ENCODE results near the gene ST6GALNAC2.
"Not testable (repeated sequence)": the region's sequence is repeated elsewhere in the genome, so short reads cannot be mapped to it uniquely, and the experiment has no call there.

Gene ST6GALNAC2

DNA sequence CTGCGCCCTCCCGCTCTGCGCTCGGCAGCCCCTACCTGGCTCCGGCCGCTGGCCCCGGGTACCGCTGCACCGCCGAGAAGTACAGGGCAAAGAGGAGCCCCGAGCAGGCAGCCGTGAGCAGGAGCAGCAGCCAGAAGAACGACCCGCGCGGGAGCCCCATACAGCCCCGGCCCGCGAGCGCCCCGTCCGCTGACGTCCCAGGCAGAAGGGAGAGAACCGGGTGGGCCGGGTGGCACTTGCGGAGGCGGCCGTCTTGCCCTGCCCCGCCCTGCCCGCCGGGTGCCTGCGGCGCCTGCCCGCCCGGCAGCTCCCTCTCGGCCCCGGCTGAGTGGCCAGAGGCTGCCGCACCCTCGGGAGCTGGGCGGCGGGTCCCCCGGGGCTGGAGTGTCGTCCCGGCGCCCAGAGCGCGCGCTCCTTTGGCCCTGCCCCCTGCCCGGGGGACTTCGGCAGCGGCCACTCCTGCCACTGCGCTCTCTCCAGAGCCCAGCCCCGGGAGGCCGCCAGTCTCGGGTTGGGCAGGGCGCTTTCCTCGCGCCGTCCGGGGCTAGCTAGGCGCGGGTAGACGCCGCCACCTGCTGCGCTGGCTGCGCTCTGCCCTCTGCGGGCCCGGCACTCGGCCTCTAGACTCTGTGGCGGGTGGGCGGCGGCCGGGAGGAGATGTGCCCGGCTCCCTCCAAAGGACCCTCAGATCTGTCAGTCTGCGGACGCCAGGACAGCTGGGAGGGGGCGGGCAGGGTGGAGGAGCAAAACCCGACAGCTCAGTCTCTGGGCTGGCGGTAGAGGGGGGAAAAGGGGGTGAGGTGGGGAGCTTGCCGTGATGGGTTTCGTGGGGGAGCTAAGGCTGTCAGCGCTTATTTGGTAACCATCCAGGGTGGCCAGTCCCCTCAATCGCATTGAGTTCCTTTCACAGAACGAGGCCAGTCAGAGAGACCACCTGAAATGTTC, at the start of gene ST6GALNAC2:
TSS of gene ST6GALNAC2 (minus strand) at position 212 of the 945 bp plus-strand sequence. CDS start at position 160, 52 bp downstream.
- DNase-seq (ENCODE audit: low read depth), result no peak

GRCh38 chr17:76635039-76635438, 49.4 kb upstream of the ST6GALNAC2 start:
- no peak for DNase-seq (ENCODE audit: low read depth)

DNA sequence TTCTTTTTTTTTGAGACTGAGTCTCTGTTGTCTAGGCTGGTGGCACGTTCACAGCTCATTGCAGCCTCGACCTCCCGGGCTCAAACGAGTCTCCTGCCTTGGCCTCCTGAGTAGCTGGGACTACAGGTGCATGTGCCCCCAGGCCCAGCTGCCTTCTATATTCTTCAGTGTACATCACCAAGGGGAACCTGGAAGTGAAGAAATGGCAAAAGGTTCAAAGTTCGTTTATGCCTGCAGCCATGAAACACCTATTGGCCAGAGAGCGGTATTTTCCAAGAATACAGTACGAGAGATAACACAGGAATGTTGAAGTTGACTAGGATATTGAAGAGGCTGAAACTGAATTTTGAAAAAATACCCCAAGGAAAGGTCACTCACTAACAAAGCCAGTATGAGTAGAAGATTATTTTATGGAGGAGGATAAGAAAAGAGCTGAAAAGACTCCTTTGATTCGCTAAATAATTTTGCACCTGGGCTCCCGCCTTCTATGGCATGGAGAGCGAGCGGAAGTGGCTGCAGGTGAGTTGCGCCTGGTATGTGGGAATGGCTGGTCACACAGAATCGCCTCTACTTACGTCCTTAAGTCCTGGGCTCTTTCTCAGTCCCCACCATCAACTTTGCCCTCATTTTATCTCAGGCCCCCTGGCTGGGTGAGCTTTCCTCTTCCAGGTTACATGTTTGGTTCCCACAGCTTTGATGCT, 48.1 kb upstream of the ST6GALNAC2 start:
- DNase-seq (ENCODE audit: low read depth), result no peak

DNA sequence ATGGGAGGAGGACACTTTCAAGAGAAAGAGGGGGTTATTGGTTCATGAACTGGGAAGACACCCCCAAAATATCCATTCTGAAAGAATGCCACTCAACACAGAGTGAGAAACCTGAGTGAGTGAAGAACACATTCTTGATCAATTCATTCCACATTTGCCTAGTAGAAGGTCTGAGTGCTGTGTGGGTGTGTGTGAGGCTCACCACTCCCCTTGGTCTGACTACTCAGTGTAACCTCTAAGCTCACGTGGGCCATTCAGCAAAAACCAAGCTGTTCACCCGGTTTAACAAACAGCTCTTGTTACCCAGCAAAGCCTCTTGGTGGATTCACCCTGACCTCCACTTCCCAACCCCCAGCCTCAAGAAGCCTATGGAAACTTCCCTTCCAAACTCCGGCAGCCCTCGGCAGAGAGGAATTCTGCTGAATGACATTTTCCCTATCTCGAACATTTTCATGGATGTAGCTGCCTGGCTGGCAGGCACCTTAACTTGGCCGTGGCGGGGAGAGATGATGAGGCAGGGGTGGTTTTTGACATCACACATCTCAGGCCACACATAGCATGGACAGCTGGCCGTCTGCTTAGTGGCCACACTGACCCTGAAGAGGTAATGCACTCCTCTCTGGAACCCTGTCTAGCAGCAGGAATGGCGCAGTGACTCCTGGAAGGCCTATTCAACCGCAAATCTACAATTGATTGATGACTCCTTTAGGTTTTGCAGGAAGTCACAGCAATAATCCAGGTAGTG, 46.3 kb upstream of the ST6GALNAC2 start:
- no peak for DNase-seq (ENCODE audit: low read depth)

DNA sequence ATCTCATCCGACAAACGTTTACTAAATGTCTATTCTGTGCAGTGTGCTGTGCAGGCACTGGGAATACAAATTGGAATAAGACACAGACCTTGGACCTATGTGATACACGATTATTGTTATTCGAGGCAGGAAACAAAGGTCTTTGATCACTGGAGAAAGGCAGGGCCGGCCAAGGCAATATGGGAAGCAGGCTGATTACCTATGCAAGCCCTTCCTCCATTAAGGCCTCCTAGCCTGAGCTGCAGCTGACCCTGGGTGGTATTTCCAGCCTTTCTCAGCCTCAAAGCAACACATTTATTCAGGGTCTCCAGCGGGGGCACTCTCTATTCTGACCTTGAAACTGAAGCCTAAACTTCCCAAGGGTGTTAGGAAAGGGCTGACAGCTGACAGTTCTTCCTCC, 44.5 kb upstream of the ST6GALNAC2 start:
- DNase-seq (ENCODE audit: low read depth), result no peak

DNA sequence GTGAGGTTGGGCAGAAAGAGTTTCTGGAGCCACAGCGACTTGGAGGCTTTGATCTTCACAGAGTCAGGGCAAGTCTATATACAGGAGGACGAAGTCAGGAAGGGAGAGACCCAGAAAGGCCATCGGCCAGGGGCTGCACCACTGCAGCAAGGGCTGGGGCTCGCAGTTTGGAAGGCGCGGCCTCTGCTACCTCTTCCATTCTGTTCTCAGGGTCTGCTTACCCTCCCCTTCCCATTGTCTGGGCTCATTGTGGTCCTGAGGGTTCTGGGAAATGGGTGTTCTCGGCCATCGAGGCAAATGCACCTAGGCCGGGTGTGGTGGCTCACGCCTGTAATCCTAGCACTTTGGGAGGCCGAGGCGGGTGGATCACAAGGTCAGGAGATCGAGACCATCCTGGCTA, 41.9 kb upstream of the ST6GALNAC2 start:
- DNase-seq (ENCODE audit: low read depth), result no peak

DNA sequence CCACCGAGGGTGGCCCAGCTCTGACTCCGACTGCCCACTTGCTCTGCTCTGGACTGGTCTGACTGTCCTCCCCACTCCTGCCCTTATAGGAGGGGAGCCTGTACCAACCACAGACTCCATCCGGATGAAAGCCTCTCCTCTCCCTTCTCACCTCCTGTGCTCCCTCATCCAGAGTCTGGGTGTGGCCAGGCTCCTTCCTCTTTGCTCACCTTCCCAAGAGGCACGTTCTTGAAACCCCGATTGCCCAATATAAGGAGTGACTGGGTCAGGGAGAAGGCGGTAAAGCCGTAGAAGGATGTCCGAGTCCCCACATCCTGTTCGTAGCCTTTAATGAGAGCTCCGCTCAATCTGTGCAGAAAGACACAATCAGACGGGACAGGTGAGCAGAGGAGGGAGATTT, 40.8 kb upstream of the ST6GALNAC2 start:
- no peak for DNase-seq (ENCODE audit: low read depth)

DNA sequence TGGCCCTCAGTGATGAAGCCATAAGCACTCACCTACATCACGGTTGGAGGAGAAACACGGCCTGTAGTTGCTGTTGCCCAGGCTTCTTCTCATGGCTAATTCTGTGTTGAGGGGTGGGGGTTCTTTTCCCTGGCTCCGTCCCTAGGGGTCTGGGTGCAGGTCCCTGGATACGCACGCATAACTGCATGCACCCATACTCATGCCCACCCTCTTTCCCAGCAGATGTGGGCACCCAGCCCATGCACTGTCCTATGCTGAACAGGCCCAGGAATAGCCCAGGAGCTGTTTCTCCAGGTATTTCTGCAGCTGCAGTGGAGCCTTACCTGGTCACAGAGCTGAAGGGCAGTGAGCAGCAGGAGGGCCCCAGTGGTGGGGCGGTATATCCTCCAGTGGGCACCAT, 39.8 kb upstream of the ST6GALNAC2 start:
- DNase-seq (ENCODE audit: low read depth), result no peak

DNA sequence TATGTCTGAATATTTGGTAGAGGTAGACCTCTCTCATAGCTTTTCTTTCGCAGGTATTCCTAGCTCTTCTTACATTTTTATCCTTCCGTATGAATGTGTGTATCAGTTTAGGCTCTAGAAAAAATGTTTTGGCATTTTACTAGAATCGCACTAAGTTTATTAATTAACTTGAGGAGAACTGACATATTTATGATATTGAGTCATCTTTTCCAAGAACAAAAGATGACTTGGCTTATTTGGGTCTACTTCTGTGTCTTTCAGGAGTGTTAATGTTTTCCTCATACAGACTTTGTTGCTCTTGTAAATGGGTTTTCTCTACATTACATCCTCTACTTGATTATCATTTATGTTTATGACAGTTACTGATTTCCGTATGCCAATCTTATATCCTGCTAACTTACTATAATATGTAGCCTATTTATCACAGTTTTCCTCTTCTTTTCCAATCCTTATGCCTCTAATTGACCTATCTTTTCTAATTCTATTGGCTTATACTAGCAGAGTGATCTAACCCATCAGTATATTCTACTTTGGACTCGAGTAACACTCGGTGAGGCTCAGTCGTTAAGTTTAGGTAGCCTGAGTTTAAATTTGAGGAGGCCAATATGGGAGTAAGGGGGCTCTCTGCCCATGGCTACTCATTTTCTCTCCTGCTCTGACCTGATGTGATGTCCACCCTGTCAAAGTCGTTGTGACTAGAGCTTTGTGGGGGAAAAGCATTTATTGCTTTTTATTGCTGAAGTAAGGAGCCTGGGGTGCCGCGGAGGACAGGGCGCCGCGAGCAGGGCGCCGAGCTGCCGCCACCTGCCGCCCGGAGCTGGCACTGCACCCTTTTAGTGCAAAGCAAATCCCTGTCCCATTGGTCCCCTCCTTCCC, 37.8 kb upstream of the ST6GALNAC2 start:
- DNase-seq (ENCODE audit: low read depth), result no peak

DNA sequence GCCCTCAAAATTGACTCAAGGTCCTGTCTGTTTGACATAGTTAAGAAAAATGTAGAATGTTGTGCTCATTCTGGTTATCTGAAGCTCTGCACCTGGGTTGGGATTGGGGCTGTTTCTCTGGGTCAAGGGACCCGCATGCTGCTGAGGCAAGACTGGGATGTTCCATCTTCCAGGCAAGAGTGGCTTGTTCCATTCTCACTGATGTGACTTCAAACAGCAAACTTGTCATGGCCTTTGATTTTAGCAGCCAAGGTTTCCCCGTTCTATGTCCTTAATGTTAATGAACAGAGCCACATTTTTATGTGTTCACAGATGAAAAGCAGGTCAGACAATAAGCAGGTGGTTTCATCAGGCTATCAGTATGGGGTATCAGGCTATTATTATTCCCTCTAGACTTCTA, 32.2 kb upstream of the ST6GALNAC2 start:
- DNase-seq (ENCODE audit: low read depth), result no peak

- DNase-seq (ENCODE audit: low read depth), result no peak
Measured at GRCh38 chr17:76614912-76615617, 29.4 kb upstream of the ST6GALNAC2 start.

DNA sequence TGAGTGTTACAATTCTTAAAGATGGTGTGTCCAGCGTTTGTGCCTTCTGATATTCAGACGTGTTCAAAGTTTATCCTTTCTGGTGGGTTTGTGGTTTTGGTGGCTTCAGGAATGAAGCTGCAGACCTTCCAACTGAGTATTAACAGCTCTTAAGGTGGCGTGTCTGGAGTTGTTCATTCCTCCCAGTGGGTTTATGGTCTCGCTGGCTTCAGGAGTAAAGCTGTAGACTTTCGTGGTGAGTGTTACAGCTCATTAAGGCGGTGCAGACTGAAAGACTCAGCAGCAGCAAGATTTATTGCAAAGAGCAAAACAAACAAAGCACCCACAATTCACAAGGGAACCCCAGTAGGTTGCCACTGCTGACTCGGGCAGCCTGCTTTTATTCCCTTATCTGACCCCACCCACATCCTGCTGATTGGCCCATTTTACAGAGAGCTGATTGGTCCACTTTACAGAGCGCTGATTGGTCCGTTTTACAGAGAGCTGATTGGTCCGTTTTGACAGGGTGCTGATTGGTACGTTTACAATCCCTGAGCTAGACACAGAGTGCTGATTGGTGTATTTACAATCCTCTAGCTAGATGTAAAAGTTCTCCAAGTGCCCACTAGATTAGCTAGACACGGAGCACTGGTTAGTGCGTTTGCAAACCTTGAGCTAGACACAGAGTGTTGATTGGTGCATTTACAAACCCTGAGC, 28.6 kb upstream of the ST6GALNAC2 start:
- DNase-seq (ENCODE audit: low read depth), result not testable (repeated sequence)

GRCh38 chr17:76612977-76613851, 27.6 kb upstream of the ST6GALNAC2 start:
- DNase-seq (ENCODE audit: low read depth), result no peak

DNA sequence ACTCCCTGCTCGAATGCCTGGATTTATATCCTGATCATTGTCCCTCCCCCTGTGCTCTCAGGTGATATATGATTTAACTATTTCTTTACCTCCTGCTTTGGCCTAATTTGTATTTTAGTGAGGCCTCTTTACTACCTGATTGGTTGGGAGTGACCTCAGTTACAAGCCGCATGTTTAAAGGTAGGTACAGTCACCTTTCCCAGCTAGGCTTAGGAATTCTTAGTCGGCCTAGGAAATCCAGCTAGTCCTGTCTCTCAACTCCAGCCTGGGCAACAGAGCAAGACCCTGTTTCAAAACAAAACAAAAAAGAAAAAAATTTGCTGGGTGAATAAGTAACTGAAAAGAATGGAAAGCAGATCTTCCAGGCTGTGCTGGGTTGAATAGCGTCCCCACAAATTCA, 26.8 kb upstream of the ST6GALNAC2 start:
- DNase-seq (ENCODE audit: low read depth), result no peak

- no peak for DNase-seq (ENCODE audit: low read depth)
Measured at GRCh38 chr17:76611758-76612157, 26.1 kb upstream of the ST6GALNAC2 start.

DNA sequence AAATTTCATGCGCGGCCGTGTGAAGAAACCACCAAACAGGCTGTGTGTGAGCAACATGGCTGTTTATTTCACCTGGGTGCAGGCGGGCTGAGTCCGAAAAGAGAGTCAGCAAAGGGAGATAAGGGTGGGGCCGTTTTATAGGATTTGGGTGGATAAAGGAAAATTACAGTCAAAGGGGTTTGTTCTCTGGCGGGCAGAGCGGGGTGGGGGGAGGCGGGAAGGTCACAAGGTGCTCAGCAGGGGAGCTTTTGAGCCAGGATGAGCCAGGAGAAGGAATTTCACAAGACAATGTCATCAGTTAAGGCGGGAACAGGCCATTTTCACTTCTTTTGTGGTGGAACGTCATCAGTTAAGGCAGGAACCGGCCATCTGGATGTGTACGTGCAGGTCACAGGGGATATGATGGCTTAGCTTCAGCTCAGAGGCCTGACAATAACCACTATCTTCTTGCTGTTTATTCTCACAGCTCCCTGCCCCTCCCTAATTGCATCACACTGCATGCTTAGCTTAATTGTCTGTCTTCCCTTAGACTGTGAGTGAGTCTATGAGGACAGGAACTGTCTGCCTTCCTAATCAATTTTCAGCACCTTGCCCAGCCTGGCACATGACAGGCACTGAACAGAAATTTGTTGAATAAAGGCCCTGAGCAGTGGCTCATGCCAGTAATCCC, 25.6 kb upstream of the ST6GALNAC2 start:
- not testable (repeated sequence) for DNase-seq (ENCODE audit: low read depth)

DNA sequence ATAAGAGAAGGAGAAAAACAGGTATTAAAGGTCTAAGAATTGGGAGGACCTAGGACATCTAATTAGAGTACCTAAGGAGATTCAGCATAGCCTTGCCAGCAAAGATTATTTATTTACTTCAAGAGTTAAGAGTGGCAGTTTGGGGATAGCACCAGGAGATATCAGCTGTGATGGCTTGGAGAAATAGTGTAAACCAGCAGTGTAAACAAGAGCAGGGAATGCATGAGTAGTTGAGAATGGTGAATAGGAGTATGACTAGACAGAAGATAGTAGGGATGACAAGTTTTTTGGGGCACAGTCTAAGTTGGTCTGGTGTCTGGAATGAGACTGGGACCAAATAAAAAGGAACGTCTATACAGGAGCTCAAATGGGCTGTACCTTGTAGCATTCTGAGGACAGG, 21.0 kb upstream of the ST6GALNAC2 start:
- not testable (repeated sequence) for DNase-seq (ENCODE audit: low read depth)

DNA sequence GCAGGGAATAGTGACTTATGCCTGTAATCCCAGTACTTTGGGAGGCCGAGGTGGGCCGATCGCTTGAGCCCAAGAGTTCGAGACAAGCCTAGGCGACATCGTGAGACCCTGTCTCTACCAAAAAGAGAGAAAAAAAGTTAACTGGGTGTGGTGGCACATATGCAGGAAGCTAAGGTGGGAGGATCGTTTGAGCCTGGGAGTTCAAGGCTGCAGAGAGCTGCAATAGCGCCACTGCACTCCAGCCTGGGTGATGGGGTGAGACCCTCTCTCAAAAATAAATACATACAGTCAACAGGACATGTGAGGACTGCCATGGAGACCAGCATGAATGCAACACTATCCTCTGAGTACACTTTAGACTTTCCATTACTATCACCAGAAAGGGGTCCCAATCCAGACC, 15.4 kb upstream of the ST6GALNAC2 start:
- no peak for DNase-seq (ENCODE audit: low read depth)
